Endothelial cell of umbilical vein (primary cell): ENCODE data around the gene MTFR1L. TPM values are rescaled to one million over a fixed set of nuclear protein-coding genes. Genes with fewer than 3 reads are reported as not detected.

Source experiments
- BruUV-seq: library from RNA; stranded (reverse); fragments of 400-500 nt; replicated peaks from 2 replicates; lab custom pipeline; 2021; lab: Mats Ljungman, UMichigan
- CTCF ChIA-PET: fragments of 300-600, 350-600 bp; sonication (Branson Sonifier 250); formaldehyde crosslinking; loops from one replicate; lab custom pipeline; 2021; ENCODE audit warnings: antibody characterized with exemption, inconsistent platforms; lab: Charles Lee
- POLR2A ChIA-PET: fragments of 300-600, 350-600 bp; sonication (Branson Sonifier 250); formaldehyde crosslinking; loops from one replicate; lab custom pipeline; 2021; ENCODE audit warnings: antibody characterized with exemption, inconsistent platforms; lab: Charles Lee
- DNase-seq: peaks from one replicate; pipeline ENCODE4 v3.0.0-alpha.2; 2011; ENCODE audit warnings: low read depth, low spot score
- FAIRE-seq: peaks from 2 replicates; lab custom pipeline; 2011; peaks lifted over from hg19 to GRCh38; lab: Jason Lieb, UNC
- H2AFZ ChIP-seq: 2 replicates; pipeline ENCODE4 v1.6.0; 2012; ENCODE audit warnings: low read depth, low read length, control low read depth, inconsistent platforms
- H3K27ac ChIP-seq: 2 replicates; pipeline ENCODE4 v1.5.1; 2011; ENCODE audit warnings: low read depth, mild to moderate bottlenecking, control low read depth, low read length, moderate library complexity; ENCODE audit not compliant: insufficient read depth
- H3K27me3 ChIP-seq, 2 experiments: 2 replicates each; pipeline versions ENCODE4 v1.6.0 to v1.6.1; 2011; ENCODE audit warnings: low read length in 2 of 2, mixed read lengths in 1 of 2; ENCODE audit not compliant: control insufficient read depth in 2 of 2, insufficient read depth in 2 of 2
- H3K36me3 ChIP-seq, 2 experiments: 2 replicates in 1 of 2; 3 replicates in 1 of 2; pipeline ENCODE4 v1.5.1; 2011; ENCODE audit warnings: low read length in 2 of 2, mild to moderate bottlenecking in 1 of 2, moderate library complexity in 1 of 2; ENCODE audit not compliant: control insufficient read depth in 2 of 2, insufficient read depth in 2 of 2; ENCODE audit errors: extremely low read depth in 1 of 2
- H3K4me1 ChIP-seq: 3 replicates; pipeline ENCODE4 v1.5.1; 2011; ENCODE audit warnings: mild to moderate bottlenecking, low read length; ENCODE audit not compliant: control insufficient read depth, insufficient read depth; ENCODE audit errors: extremely low read depth
- H3K4me2 ChIP-seq: 2 replicates; pipeline ENCODE4 v1.6.1; 2011; ENCODE audit warnings: low read length, control low read depth, mixed read lengths; ENCODE audit not compliant: insufficient read depth
- H3K4me3 ChIP-seq, 3 experiments: fragments of 200-600 bp in 1 of 3; sonication (generic), shearing (Covaris generic) in 1 of 3; replicated peaks in 1 of 3; 2 replicates each; pipeline ENCODE4 v1.5.1; 2011 to 2016; ENCODE audit warnings: control low read depth in 3 of 3, low read length in 3 of 3, mild to moderate bottlenecking in 2 of 3, inconsistent platforms in 1 of 3, low read depth in 1 of 3, moderate library complexity in 1 of 3; ENCODE audit not compliant: insufficient read depth in 1 of 3
- H3K79me2 ChIP-seq: 2 replicates; pipeline ENCODE4 v1.6.0; 2012; ENCODE audit warnings: low read length, inconsistent platforms; ENCODE audit not compliant: control insufficient read depth, insufficient read depth
- H3K9ac ChIP-seq: replicated peaks from 2 replicates; pipeline ENCODE3; 2011; ENCODE audit warnings: low read length, control low read depth; ENCODE audit not compliant: insufficient read depth; ENCODE audit errors: extremely low read depth
- H3K9me1 ChIP-seq: replicated peaks from 3 replicates; pipeline ENCODE4 v1.6.0; 2011; ENCODE audit warnings: mild to moderate bottlenecking, low read length; ENCODE audit not compliant: control insufficient read depth, insufficient read depth; ENCODE audit errors: extremely low read depth
- H3K9me3 ChIP-seq: replicated peaks from 2 replicates; pipeline ENCODE4 v1.5.1; 2012; ENCODE audit warnings: low read length, inconsistent platforms; ENCODE audit not compliant: control insufficient read depth, insufficient read depth
- H4K20me1 ChIP-seq: replicated peaks from 2 replicates; pipeline ENCODE3; 2011; ENCODE audit warnings: mild to moderate bottlenecking, low read length; ENCODE audit not compliant: control insufficient read depth, insufficient read depth; ENCODE audit errors: extremely low read depth
- CTCF ChIP-seq, 2 donors: IDR thresholded peaks; 1 replicate in 1 of 2; 2 replicates in 1 of 2; pipeline ENCODE4 v1.5.1; 2011; ENCODE audit warnings: low read length in 2 of 2, mild to moderate bottlenecking in 2 of 2, moderate library complexity in 2 of 2, control low read depth in 1 of 2, inconsistent platforms in 1 of 2, low read depth in 1 of 2; ENCODE audit not compliant: insufficient read depth in 1 of 2; ENCODE audit errors: extremely low read depth in 1 of 2
- EZH2 ChIP-seq: IDR thresholded peaks from 2 replicates; pipeline ENCODE4 v1.6.1; 2012; ENCODE audit warnings: borderline replicate concordance, low read depth, mild to moderate bottlenecking, moderate library complexity, low read length, inconsistent platforms; ENCODE audit not compliant: severe bottlenecking
- FOS ChIP-seq: IDR thresholded peaks from 2 replicates; pipeline ENCODE4 v1.6.1; 2011; ENCODE audit warnings: mild to moderate bottlenecking, low read length, moderate library complexity, borderline replicate concordance; ENCODE audit not compliant: insufficient read depth
- JUN ChIP-seq: IDR thresholded peaks from 2 replicates; pipeline ENCODE4 v1.6.1; 2011; ENCODE audit warnings: borderline replicate concordance, low read depth; ENCODE audit not compliant: insufficient read length, insufficient read depth
- POLR2A ChIP-seq: IDR thresholded peaks from 2 replicates; pipeline ENCODE4 v1.6.1; 2012; ENCODE audit warnings: low read depth, mild to moderate bottlenecking, control low read depth, low read length
- POLR2AphosphoS5 ChIP-seq: IDR thresholded peaks from 2 replicates; pipeline ENCODE4 v1.6.1; 2012; ENCODE audit warnings: low read depth, mild to moderate bottlenecking, control low read depth, low read length, moderate library complexity; ENCODE audit not compliant: insufficient read depth
- dilution Hi-C: fragments of 300-500 bp; cut with MboI; formaldehyde crosslinking; loops from one replicate; pipeline ENCODE4 v1.15.0; 2019; ENCODE audit warnings: low sequenced_read_pairs; ENCODE audit not compliant: extremely low pct_ligation_motif_present
- intact Hi-C: fragments of 100-400 bp; cut with micrococcal nuclease; formaldehyde crosslinking; loops from one replicate; pipeline ENCODE4 v1.10.0; 2022
- polyA plus RNA-seq, 4 experiments: library from polyadenylated mRNA; depleted of rRNA in 3 of 4; stranded (reverse) in 3 of 4; unstranded in 1 of 4; fragments of >200 nt; gene quantifications; 2 replicates each; pipeline versions ENCODE4 v1.2.1 to v1.2.3, GENCODE V29; 2011 to 2012; ENCODE audit warnings: missing spikeins in 1 of 4
- total RNA-seq: library from RNA; stranded (reverse); gene quantifications from 2 replicates; pipeline ENCODE4 v1.2.3, GENCODE V29; 2021

The MTFR1L gene
- total and polyA plus RNA-seq, 2 donors (not counting 3 experiments of a cell fraction or from before 2014, with no cell fraction given): 34.8 to 45.5 TPM

GRCh38 chr1:25877155-25877554, 57.4 kb downstream of the MTFR1L start:
- H3K4me2 ChIP-seq: no peak overlapping the region
- no peaks in the 10 kb centered on the region for H3K79me2 ChIP-seq
- no peak for FAIRE-seq
- CTCF ChIA-PET: interaction anchor here (1.4 kb wide), 1 partner anchor 15 kb away, joined by 4 read pairs; no protein-coding TSS in a partner anchor
- H3K9me1 ChIP-seq: no peaks in the 10 kb centered on the region
- no peak overlapping the region for H3K27ac ChIP-seq
- no peaks in the 10 kb centered on the region for H3K36me3 ChIP-seq
- POLR2A ChIA-PET: no interaction called here
- intact Hi-C loops (no loop called here), dilution Hi-C loops (loop anchor here (25.0 kb wide), 1 partner anchor 110 kb away; the partner anchor contains the start of gene PAFAH2)
- TF ChIP-seq FOS: no peak
- TF ChIP-seq POLR2A: no peak
- no peak for TF ChIP-seq JUN
- TF ChIP-seq EZH2: no peak
- TF ChIP-seq POLR2AphosphoS5: no peak
- no peak for TF ChIP-seq CTCF (IDR thresholded peaks at IDR 0.05; ENCODE audit: extremely low read depth in 1 of 2, insufficient read depth in 1 of 2, low read depth in 1 of 2, low read length in 2 of 2)
- no peak overlapping the region for H3K4me3 ChIP-seq
- no peak overlapping the region for H3K9ac ChIP-seq
- no TSS peak for BruUV-seq
- H3K4me1 ChIP-seq: peaks cover 7% of the 10 kb centered on the region
- DNase-seq: no peak
- H2AFZ ChIP-seq: no peak overlapping the region
- H4K20me1 ChIP-seq: no peaks in the 10 kb centered on the region
- no peaks in the 10 kb centered on the region for H3K9me3 ChIP-seq
- H3K27me3 ChIP-seq: no peaks in the 10 kb centered on the region
